GM20000 (cell line): ENCODE results near the gene PDE4A.
A peak's percentile ranks its signal among the peaks of the same experiment; 100 is the strongest.
"Not testable (repeated sequence)": the region's sequence is repeated elsewhere in the genome, so short reads cannot be mapped to it uniquely, and the experiment has no call there.

Experiments
- DNase-seq: peaks from one replicate; pipeline ENCODE4 v3.0.0; 2012; ENCODE audit warnings: low spot score
- TF ChIP-seq, protein P1 (sequence below): IDR thresholded peaks from 2 replicates; pipeline ENCODE4 v1.5.1; 2012; ENCODE audit warnings: mild to moderate bottlenecking, control low read depth; ENCODE audit errors: extremely low read depth, missing control alignments

Gene PDE4A

DNA sequence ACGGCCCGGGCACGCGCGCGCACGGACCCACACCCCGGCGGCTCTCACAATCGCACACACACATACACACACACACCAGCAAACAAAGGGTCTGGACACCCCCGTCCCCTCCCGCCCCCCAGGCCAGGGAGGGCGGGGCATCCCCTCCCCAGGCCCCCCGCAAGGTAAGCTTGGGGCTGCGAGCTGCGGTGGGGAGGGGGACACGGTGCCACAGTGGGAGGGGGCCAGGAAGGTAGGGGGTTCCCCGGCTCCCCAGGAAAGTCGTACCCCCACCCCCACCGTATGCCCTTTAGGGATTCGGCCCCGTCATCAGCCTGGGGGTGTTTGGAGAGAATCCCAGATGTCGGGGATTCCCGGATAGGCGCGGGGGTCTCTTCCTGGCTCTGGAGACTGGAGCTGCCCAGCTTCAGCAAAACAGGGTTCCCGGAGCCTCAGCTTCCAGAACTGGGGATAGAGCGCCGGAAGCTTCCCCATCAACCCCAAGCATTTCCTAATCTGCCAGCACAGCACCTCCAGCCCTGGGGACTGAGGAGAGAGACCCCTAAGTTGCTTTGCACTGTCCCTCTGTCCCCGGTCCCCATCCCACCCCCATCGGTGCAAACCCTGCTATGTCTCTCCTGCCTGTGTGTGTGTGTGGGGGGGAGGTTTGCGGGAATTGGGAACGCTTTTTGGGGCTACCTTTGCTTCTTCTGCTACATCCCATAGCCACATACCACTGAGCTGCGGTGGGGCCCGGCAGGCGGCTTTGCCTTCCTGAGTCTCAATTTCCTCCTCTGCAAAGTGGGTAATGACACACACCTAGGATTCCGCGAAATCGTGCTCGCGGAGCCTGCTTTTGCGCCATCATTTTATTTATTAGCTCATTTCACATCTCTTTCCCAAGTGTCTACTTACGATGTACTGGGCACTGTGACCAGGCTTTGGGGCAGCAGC, 15.2 kb upstream of the PDE4A start:
- TF ChIP-seq, protein P1, sequence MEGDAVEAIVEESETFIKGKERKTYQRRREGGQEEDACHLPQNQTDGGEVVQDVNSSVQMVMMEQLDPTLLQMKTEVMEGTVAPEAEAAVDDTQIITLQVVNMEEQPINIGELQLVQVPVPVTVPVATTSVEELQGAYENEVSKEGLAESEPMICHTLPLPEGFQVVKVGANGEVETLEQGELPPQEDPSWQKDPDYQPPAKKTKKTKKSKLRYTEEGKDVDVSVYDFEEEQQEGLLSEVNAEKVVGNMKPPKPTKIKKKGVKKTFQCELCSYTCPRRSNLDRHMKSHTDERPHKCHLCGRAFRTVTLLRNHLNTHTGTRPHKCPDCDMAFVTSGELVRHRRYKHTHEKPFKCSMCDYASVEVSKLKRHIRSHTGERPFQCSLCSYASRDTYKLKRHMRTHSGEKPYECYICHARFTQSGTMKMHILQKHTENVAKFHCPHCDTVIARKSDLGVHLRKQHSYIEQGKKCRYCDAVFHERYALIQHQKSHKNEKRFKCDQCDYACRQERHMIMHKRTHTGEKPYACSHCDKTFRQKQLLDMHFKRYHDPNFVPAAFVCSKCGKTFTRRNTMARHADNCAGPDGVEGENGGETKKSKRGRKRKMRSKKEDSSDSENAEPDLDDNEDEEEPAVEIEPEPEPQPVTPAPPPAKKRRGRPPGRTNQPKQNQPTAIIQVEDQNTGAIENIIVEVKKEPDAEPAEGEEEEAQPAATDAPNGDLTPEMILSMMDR, result no peak
- DNase-seq, result peak; percentile 29

DNA sequence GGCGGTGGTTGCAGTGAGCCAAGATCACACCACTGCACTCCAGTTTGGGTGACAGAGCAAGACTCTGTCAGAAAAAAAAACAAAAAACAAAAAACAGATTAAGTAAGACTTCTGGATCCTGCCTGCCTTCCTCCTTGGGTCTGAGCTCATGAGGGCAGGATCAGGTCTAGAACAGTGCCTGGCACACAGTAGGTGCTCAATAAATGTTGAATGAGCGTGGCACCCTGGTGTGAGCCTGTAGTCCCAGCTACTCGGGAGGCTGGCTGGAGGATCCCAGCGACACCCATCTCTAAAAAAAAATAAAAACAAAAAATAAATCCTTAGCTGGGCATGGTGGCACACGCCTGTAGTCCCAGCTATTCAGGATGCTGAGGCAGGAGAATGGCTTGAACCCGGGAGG, 14.1 kb upstream of the PDE4A start:
- DNase-seq, result no peak
- TF ChIP-seq, protein P1, result no peak

DNA sequence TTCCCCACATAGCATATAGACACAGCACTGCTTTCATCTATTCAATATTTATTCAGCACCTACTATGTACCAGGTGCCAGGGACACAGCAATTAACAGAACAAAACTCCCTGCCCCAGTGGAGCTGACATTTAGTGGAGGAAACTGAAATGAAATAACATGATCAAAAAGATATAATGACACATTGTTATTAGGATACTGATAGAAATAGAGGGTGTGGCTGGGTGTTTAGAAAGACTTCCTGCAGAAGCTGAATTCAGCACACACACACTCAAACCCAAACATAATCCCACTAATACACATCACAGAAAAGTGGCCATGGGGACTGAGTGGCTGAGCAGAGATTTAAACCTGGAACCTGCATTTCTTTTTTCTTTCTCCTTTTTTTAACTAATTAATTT, 13.2 kb upstream of the PDE4A start:
- DNase-seq, result no peak
- TF ChIP-seq, protein P1, result no peak

DNA sequence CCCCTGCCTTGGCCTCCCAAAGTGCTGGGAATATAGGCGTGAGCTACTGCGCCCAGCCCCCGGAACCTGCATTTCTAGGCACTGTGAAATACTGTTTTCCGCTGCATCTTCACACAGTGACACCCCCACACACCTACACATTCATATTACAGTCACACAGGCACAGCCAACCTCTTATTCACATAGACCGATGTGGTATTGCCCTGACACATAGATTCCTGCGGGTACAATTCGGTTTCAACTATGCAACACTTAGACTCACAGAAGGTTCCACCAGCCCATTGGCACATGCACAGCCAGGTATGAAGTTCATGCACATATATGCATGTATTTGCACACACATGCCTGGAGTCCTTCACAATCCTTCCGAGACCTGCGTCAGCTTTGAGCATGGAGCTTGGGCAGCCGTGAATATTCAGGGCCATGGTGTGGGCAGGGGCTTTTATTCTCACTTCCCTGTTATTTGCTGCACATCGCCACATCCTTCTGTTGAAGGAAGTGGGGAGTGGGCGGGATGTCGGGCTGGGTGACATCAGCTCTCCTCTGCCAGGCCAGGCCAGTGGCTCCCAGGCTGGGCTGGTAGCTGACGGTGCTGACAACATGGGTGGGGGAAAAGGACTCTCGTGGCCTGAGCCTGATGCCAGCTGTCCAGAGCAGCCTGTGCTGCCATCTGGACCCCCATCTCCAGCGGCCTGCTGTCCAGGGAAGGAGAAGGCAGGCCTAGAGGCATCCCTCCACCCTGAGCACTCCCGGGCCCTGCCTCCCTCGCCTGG, 11.6 kb upstream of the PDE4A start:
- DNase-seq, result no peak
- TF ChIP-seq, protein P1, result no peak

DNA sequence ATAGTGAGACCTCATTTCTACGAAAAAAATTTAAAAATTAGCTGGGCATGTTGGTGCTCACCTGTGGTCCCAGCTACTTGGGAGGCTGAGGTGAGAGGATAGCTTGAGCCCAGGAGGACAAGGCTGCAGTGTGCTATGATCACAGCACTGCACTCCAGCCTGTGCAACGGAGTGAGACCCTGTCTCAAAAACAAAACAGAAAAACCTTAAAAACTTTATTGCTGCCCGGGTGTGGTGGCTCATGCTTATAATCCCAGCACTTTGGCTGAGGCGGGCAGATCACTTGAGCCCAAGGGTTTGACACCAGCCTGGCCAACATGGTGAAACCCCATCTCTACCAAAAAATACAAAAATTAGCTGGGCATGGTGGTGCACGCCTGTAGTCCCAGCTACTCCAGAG, 9.1 kb upstream of the PDE4A start:
- DNase-seq, result not testable (repeated sequence)

DNA sequence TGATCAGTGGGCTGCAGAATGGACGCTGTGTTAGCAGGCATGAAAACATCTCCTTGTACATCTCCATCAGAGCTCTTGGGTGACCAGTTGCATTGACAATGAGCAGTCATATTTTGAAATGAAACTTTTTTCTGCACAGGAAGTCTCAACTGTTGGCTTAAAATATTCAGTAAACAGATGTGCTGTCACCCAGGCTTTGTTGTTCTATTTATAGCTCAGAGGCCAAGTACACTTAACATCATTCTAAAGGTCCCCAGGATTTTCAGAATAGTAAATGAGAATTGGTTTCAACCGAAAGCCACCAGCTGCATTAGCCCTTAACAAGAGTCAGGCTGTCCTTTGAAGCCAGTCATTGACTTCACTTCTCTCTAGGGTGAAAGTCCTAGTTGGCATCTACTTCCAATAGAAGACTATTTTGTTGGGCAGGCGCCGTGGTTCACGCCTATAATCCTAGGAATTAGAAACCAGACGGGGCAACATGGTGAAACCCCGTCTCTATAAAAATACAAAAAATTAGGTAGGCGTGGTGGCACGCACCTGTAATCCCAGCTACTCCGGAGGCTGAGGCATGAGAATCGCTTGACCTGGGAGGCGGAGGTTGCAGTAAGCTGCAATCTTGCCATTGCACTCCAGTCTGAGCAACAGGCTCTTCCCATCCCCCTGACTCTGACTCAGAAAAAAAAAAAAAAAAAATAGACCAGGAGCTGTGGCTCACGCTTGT, 7.9 kb upstream of the PDE4A start:
- no peak for DNase-seq

DNA sequence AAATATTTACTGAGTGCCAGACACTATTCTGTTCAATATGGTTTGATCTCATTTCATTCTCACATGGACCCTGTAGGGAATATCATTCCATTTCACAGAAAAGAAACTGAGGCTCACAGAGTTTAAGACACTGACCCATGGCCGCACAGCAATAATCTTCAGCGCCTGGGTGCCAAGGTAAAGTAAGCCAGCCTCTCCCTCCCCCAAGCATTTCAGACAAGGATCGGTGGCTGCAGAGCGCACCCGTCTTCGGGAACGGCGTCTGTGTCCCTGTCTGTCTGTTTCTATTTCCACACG, 4.3 kb upstream of the PDE4A start:
- no peak for DNase-seq
- TF ChIP-seq, protein P1, result no peak

More for the DNA sequence above, 7.9 kb upstream of the PDE4A start:
- TF ChIP-seq, protein P1, result no peak
